CD4-positive, CD25-positive, alpha-beta regulatory T cell (primary cell): ENCODE data around the gene ALG14. TPM values are rescaled to one million over a fixed set of nuclear protein-coding genes. Genes with fewer than 3 reads are reported as not detected.
"Not testable (repeated sequence)": the region's sequence is repeated elsewhere in the genome, so short reads cannot be mapped to it uniquely, and the experiment has no call there.

ENCODE experiments used
- ATAC-seq, 2 donors: fragments of 150-1000 bp; cut with Tn5 transposase; one replicate each; pipeline ENCODE4 v1.10.0; 2021; ENCODE audit warnings: low read depth in 2 of 2, moderate number of reproducible peaks in 2 of 2, moderate library complexity in 1 of 2
- DNase-seq, 3 donors: peaks; one replicate each; pipeline versions ENCODE4 v3.0.0 to v3.0.0-alpha.2; 2012 to 2022; ENCODE audit warnings: mixed read lengths in 1 of 3
- H3K27ac ChIP-seq: one replicate; pipeline ENCODE4 v1.7.0; 2013; ENCODE audit warnings: mild to moderate bottlenecking, low read length; ENCODE audit not compliant: insufficient read depth, poor library complexity, severe bottlenecking
- H3K27me3 ChIP-seq: one replicate; pipeline ENCODE4 v1.7.0; 2013; ENCODE audit warnings: low read length; ENCODE audit not compliant: control insufficient read depth, insufficient read depth
- H3K36me3 ChIP-seq: one replicate; pipeline ENCODE4 v1.7.0; 2013; ENCODE audit warnings: mild to moderate bottlenecking, low read length, moderate library complexity; ENCODE audit not compliant: control insufficient read depth, insufficient read depth
- H3K4me1 ChIP-seq: 2 replicates; pipeline ENCODE4 v1.7.0; 2013; ENCODE audit warnings: mild to moderate bottlenecking, low read length; ENCODE audit not compliant: insufficient read depth, control insufficient read depth, poor library complexity, severe bottlenecking
- H3K4me3 ChIP-seq: one replicate; pipeline ENCODE4 v1.7.0; 2013; ENCODE audit warnings: low read depth, mild to moderate bottlenecking, low read length, moderate library complexity
- H3K9me3 ChIP-seq, 2 experiments: 1 replicate in 1 of 2; 2 replicates in 1 of 2; pipeline ENCODE4 v1.7.0; 2013; ENCODE audit warnings: low read length in 2 of 2, mild to moderate bottlenecking in 1 of 2, moderate library complexity in 1 of 2; ENCODE audit not compliant: control insufficient read depth in 2 of 2
- H3K27ac Mint-ChIP-seq, 3 donors: one replicate each; pipeline ENCODE4 v1.8.0; 2020 to 2022; ENCODE audit warnings: mild to moderate bottlenecking in 3 of 3, mixed read lengths in 3 of 3, moderate library complexity in 2 of 3
- H3K27me3 Mint-ChIP-seq: one replicate; pipeline ENCODE4 v1.8.0; 2022; ENCODE audit warnings: mild to moderate bottlenecking, mixed read lengths
- H3K36me3 Mint-ChIP-seq: one replicate; pipeline ENCODE4 v1.8.0; 2020; ENCODE audit warnings: mixed read lengths
- H3K4me1 Mint-ChIP-seq, 4 donors: one replicate each; pipeline ENCODE4 v1.8.0; 2020 to 2022; ENCODE audit warnings: mixed read lengths in 4 of 4, mild to moderate bottlenecking in 1 of 4
- H3K4me3 Mint-ChIP-seq, 4 donors: one replicate each; pipeline ENCODE4 v1.8.0; 2020 to 2022; ENCODE audit warnings: mild to moderate bottlenecking in 4 of 4, mixed read lengths in 4 of 4, moderate library complexity in 3 of 4
- H3K9me3 Mint-ChIP-seq, 7 donors: one replicate each; pipeline ENCODE4 v1.8.0; 2020 to 2022; ENCODE audit warnings: mixed read lengths in 7 of 7, mild to moderate bottlenecking in 3 of 7, moderate library complexity in 2 of 7
- polyA plus RNA-seq, 4 donors: library from polyadenylated mRNA; unstranded; fragments of 300-500 nt; fragmentation: Illumina TruSeq; gene quantifications; one replicate each; pipeline ENCODE4 v1.2.3, GENCODE V29; 2021
- total RNA-seq: library from RNA; stranded (reverse); gene quantifications from one replicate; pipeline ENCODE4 v1.2.3, GENCODE V29; 2022

Gene ALG14
- total and polyA plus RNA-seq, 5 donors from 2014 or later = 1.2 to 11.0 (median 5.7) TPM

GRCh38 chr1:95095833-95096217 lies 23.1 kb upstream of the ALG14 start:
- H3K27me3 ChIP-seq = peaks cover 2% of the 10 kb centered on the region
- Mint-ChIP-seq H3K36me3 (no peaks in the 10 kb centered on the region), H3K4me3 (no peak overlapping the region), H3K4me1 (no peaks in the 10 kb centered on the region), H3K27ac (no peak overlapping the region), H3K27me3 (peaks cover 5% of the 10 kb centered on the region), H3K9me3 (peaks cover 0 to 3% (median 0%) of the 10 kb centered on the region in 7 donors)
- no peak for DNase-seq
- no peaks in the 10 kb centered on the region for H3K9me3 ChIP-seq
- H3K36me3 ChIP-seq = no peaks in the 10 kb centered on the region
- H3K27ac ChIP-seq = no peak overlapping the region
- ATAC-seq = no peak
- H3K4me3 ChIP-seq = no peak overlapping the region
- no peaks in the 10 kb centered on the region for H3K4me1 ChIP-seq

GRCh38 chr1:95094923-95095322 lies 22.2 kb upstream of the ALG14 start:
- Mint-ChIP-seq H3K36me3 (no peaks in the 10 kb centered on the region), H3K9me3 (peaks cover 0 to 3% (median 0%) of the 10 kb centered on the region in 7 donors), H3K4me3 (no peak overlapping the region), H3K27ac (no peak overlapping the region), H3K27me3 (peaks cover 5% of the 10 kb centered on the region), H3K4me1 (no peaks in the 10 kb centered on the region)
- H3K27me3 ChIP-seq = peaks cover 2% of the 10 kb centered on the region
- no peaks in the 10 kb centered on the region for H3K9me3 ChIP-seq
- no peak for ATAC-seq
- H3K36me3 ChIP-seq = no peaks in the 10 kb centered on the region
- DNase-seq = no peak
- H3K4me3 ChIP-seq = no peak overlapping the region
- no peaks in the 10 kb centered on the region for H3K4me1 ChIP-seq
- H3K27ac ChIP-seq = no peak overlapping the region

- H3K36me3 ChIP-seq = no peaks in the 10 kb centered on the region
- Mint-ChIP-seq H3K36me3 (no peaks in the 10 kb centered on the region), H3K4me3 (no peak overlapping the region), H3K4me1 (no peaks in the 10 kb centered on the region), H3K9me3 (peaks cover 0 to 3% (median 0%) of the 10 kb centered on the region in 7 donors), H3K27ac (no peak overlapping the region), H3K27me3 (peaks cover 10% of the 10 kb centered on the region)
- H3K4me1 ChIP-seq = no peaks in the 10 kb centered on the region
- H3K27me3 ChIP-seq = peaks cover 2% of the 10 kb centered on the region
- no peak for DNase-seq
- H3K9me3 ChIP-seq = no peaks in the 10 kb centered on the region
- no peak for ATAC-seq
- no peak overlapping the region for H3K4me3 ChIP-seq
- no peak overlapping the region for H3K27ac ChIP-seq
These were observed 20.5 kb upstream of the ALG14 start for GRCh38 chr1:95093296-95093695.

- ATAC-seq, DNase-seq, H3K27ac ChIP-seq, H3K4me1 ChIP-seq, H3K9me3 Mint-ChIP-seq, H3K4me3 Mint-ChIP-seq, H3K9me3 ChIP-seq, H3K27ac Mint-ChIP-seq, H3K4me3 ChIP-seq, H3K36me3 ChIP-seq, H3K36me3 Mint-ChIP-seq, H3K27me3 ChIP-seq, H3K4me1 Mint-ChIP-seq: not testable (repeated sequence)
- H3K27me3 Mint-ChIP-seq = peaks cover 10% of the 10 kb centered on the region
These were observed 20.1 kb upstream of the ALG14 start for GRCh38 chr1:95092891-95093290.

- not testable (repeated sequence) for H3K36me3 Mint-ChIP-seq, H3K4me3 Mint-ChIP-seq, H3K27ac Mint-ChIP-seq, H3K4me1 Mint-ChIP-seq, H3K9me3 Mint-ChIP-seq, H3K36me3 ChIP-seq, DNase-seq, H3K4me3 ChIP-seq, H3K27me3 ChIP-seq, H3K4me1 ChIP-seq, H3K27ac ChIP-seq, H3K9me3 ChIP-seq, H3K27me3 Mint-ChIP-seq, ATAC-seq
These were observed 18.5 kb upstream of the ALG14 start for GRCh38 chr1:95091290-95091689.

GRCh38 chr1:95089650-95090287 lies 17.0 kb upstream of the ALG14 start:
- peak overlapping the region in 1 of 3 donors; percentile 63 for H3K27ac Mint-ChIP-seq
- H3K36me3 ChIP-seq = no peaks in the 10 kb centered on the region
- no peak for DNase-seq

GRCh38 chr1:95088303-95088702 lies 15.6 kb upstream of the ALG14 start:
- no peaks in the 10 kb centered on the region for H3K9me3 ChIP-seq
- peaks cover 10% of the 10 kb centered on the region for H3K27me3 Mint-ChIP-seq

More at GRCh38 chr1:95089650-95090287, 17.0 kb upstream of the ALG14 start:
- Histone ChIP-seq H3K4me3 (no peak overlapping the region), H3K4me1 (no peaks in the 10 kb centered on the region), H3K9me3 (no peaks in the 10 kb centered on the region), H3K27ac (no peak overlapping the region), H3K27me3 (peaks cover 2% of the 10 kb centered on the region)
- peaks cover 10% of the 10 kb centered on the region for H3K27me3 Mint-ChIP-seq
- ATAC-seq = no peak
- peaks cover 0 to 1% (median 0%) of the 10 kb centered on the region in 4 donors for H3K4me1 Mint-ChIP-seq
- H3K36me3 Mint-ChIP-seq = no peaks in the 10 kb centered on the region
- H3K9me3 Mint-ChIP-seq = peaks cover 0 to 3% (median 0%) of the 10 kb centered on the region in 7 donors
- no peak overlapping the region for H3K4me3 Mint-ChIP-seq

GRCh38 chr1:95086949-95087533 lies 14.3 kb upstream of the ALG14 start:
- no peak overlapping the region for H3K27ac ChIP-seq
- no peak overlapping the region for H3K4me3 Mint-ChIP-seq
- H3K27me3 Mint-ChIP-seq = peaks cover 10% of the 10 kb centered on the region
- no peak overlapping the region for H3K4me3 ChIP-seq
- peaks cover 2% of the 10 kb centered on the region for H3K27me3 ChIP-seq
- peaks cover 0 to 2% (median 0%) of the 10 kb centered on the region in 7 donors for H3K9me3 Mint-ChIP-seq
- no peaks in the 10 kb centered on the region for H3K36me3 Mint-ChIP-seq
- H3K27ac Mint-ChIP-seq = no peak overlapping the region
- ATAC-seq (no peak), DNase-seq (no peak)
- no peaks in the 10 kb centered on the region for H3K9me3 ChIP-seq
- peaks cover 0 to 5% (median 0%) of the 10 kb centered on the region in 4 donors for H3K4me1 Mint-ChIP-seq
- H3K4me1 ChIP-seq = no peaks in the 10 kb centered on the region
- H3K36me3 ChIP-seq = no peaks in the 10 kb centered on the region

More at GRCh38 chr1:95088303-95088702, 15.6 kb upstream of the ALG14 start:
- peaks cover 0 to 2% (median 0%) of the 10 kb centered on the region in 7 donors for H3K9me3 Mint-ChIP-seq
- Histone ChIP-seq H3K27me3 (peaks cover 2% of the 10 kb centered on the region), H3K36me3 (no peaks in the 10 kb centered on the region), H3K27ac (no peak overlapping the region), H3K4me1 (no peaks in the 10 kb centered on the region), H3K4me3 (no peak overlapping the region)
- no peaks in the 10 kb centered on the region for H3K36me3 Mint-ChIP-seq
- ATAC-seq (no peak), DNase-seq (no peak)
- peaks cover 0 to 5% (median 0%) of the 10 kb centered on the region in 4 donors for H3K4me1 Mint-ChIP-seq
- H3K4me3 Mint-ChIP-seq = no peak overlapping the region
- no peak overlapping the region for H3K27ac Mint-ChIP-seq
